Uterus (tissue), 2 donors: ENCODE results near the gene INA.

Experiments used
- POLR2A ChIP-seq, 2 donors: fragments of 450-650 bp; IDR thresholded peaks; one replicate each; pipeline ENCODE4 v1.6.1; 2016; ENCODE audit warnings: antibody characterized with exemption in 2 of 2, mild to moderate bottlenecking in 1 of 2, moderate library complexity in 1 of 2
- TF ChIP-seq, protein P1 (sequence below), 4 experiments: fragments of 200-600 bp in 2 of 4; fragments of 450-650 bp in 2 of 4; sonication (generic) in 2 of 4; IDR thresholded peaks; one replicate each; pipeline ENCODE4 v1.5.1; 2016 to 2019; ENCODE audit warnings: antibody characterized with exemption in 4 of 4, mild to moderate bottlenecking in 2 of 4, moderate library complexity in 1 of 4

DNA sequence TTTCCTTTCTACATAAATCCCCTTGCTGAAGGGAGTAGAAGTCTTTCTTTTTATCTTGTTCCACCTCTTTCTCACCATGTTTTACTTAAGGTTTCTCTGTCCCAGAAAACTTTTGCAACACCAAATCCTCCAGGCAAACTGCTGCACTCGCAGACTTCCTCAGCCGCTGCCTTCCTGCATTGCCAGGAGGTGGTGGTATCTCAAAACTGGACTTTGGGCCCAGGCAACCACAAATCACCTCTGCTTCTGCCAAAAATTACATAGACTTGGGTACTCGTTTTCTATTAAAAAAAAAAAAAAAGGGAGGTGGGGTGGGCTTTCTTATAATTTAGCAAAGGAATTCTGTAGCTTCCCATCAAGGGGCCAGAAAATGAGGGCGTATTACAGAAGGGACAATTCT is 14.7 kb downstream of the INA start:
- TF ChIP-seq, protein P1, sequence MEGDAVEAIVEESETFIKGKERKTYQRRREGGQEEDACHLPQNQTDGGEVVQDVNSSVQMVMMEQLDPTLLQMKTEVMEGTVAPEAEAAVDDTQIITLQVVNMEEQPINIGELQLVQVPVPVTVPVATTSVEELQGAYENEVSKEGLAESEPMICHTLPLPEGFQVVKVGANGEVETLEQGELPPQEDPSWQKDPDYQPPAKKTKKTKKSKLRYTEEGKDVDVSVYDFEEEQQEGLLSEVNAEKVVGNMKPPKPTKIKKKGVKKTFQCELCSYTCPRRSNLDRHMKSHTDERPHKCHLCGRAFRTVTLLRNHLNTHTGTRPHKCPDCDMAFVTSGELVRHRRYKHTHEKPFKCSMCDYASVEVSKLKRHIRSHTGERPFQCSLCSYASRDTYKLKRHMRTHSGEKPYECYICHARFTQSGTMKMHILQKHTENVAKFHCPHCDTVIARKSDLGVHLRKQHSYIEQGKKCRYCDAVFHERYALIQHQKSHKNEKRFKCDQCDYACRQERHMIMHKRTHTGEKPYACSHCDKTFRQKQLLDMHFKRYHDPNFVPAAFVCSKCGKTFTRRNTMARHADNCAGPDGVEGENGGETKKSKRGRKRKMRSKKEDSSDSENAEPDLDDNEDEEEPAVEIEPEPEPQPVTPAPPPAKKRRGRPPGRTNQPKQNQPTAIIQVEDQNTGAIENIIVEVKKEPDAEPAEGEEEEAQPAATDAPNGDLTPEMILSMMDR (IDR thresholded peaks at IDR 0.05): no peak
- no peak for TF ChIP-seq POLR2A (IDR thresholded peaks at IDR 0.05)
